Activated CD4-positive, alpha-beta T cell treated with anti-CD3 and anti-CD28 coated beads for 36 hours (primary cell): ENCODE data around the gene OR2M5. TPM values are rescaled to one million over a fixed set of nuclear protein-coding genes. Genes with fewer than 3 reads are reported as not detected.

ENCODE experiments used
- ATAC-seq: fragments of 200-7000 bp; cut with Tn5 transposase; one replicate; pipeline ENCODE4 v1.10.0; 2021; ENCODE audit warnings: mild to moderate bottlenecking, moderate library complexity
- CTCF ChIA-PET: fragments of 350-600 bp; sonication (Branson Sonifier 250); formaldehyde crosslinking; loops from one replicate; lab custom pipeline; 2021; ENCODE audit warnings: antibody characterized with exemption; lab: Charles Lee
- POLR2A ChIA-PET: fragments of 350-600 bp; sonication (Branson Sonifier 250); formaldehyde crosslinking; loops from one replicate; lab custom pipeline; 2021; ENCODE audit warnings: antibody characterized with exemption, inconsistent platforms; lab: Charles Lee
- DNase-seq: peaks from one replicate; pipeline ENCODE4 v3.0.0-alpha.2; 2020
- H3K27ac Mint-ChIP-seq: one replicate; pipeline ENCODE4 v1.8.0; 2021; ENCODE audit warnings: mixed read lengths
- H3K27me3 Mint-ChIP-seq: one replicate; pipeline ENCODE4 v1.8.0; 2021; ENCODE audit warnings: mixed read lengths
- H3K36me3 Mint-ChIP-seq: one replicate; pipeline ENCODE4 v1.8.0; 2021; ENCODE audit warnings: low read depth, mixed read lengths
- H3K4me1 Mint-ChIP-seq: one replicate; pipeline ENCODE4 v1.8.0; 2021; ENCODE audit warnings: mixed read lengths
- H3K4me3 Mint-ChIP-seq: one replicate; pipeline ENCODE4 v1.8.0; 2021; ENCODE audit warnings: mild to moderate bottlenecking, moderate library complexity, mixed read lengths
- H3K9me3 Mint-ChIP-seq: one replicate; pipeline ENCODE4 v1.8.0; 2021; ENCODE audit warnings: low read depth, mixed read lengths
- intact Hi-C, 2 experiments: fragments of 100-400 bp; cut with DNase I in 1 of 2; cut with micrococcal nuclease in 1 of 2; formaldehyde crosslinking; loops; one replicate each; pipeline versions ENCODE4 v1.14.2 to v1.15.1; 2022 to 2024; cut with DNase I, micrococcal nuclease
- total RNA-seq, 2 experiments: library from RNA; stranded (reverse); gene quantifications; one replicate each; pipeline ENCODE4 v1.2.3, GENCODE V29; 2021

Gene OR2M5, protein sequence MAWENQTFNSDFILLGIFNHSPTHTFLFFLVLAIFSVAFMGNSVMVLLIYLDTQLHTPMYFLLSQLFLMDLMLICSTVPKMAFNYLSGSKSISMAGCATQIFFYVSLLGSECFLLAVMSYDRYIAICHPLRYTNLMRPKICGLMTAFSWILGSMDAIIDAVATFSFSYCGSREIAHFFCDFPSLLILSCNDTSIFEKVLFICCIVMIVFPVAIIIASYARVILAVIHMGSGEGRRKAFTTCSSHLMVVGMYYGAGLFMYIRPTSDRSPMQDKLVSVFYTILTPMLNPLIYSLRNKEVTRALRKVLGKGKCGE
- total RNA-seq, result not detected

DNA sequence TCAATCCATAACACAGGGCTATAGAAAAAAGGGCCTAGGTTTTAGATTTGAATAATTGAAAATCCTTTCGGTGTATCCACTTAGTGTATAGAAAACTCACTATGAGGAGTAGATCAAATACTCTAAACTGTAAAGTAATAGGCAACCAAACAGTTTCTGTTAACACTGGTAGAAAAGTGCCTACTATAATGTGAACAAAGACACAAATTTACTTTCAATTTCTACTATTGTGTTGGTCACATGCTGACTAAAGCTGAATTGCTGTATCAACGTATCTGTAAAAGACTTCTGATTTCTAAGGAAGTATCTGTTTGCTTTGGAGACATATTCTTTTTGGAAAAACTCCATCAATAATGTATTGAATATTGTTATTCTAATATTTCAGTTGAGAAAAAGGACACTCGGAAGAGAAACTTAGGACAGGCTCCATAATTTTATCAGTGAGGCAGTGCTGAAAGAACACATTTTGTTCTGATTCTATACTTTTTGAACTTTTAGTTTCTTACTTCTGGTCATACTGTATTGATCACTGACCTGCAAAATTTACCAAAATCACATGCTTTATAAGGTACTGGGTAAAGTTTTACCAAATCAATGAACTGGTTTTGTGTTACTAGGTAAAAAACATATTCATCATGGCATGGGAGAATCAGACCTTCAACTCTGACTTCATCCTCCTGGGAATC is at the start of gene OR2M5:
Gene OR2M5, plus strand, starts transcription at position 636 of the 686 bp plus-strand sequence. Its CDS starts 0 bp downstream, at position 636.
- H3K4me3 Mint-ChIP-seq, result no peak within 1 kb of the TSS
- no peaks in the 10 kb centered on the region for H3K27me3 Mint-ChIP-seq
- ATAC-seq (no peak), DNase-seq (no peak)
- intact Hi-C loops, result no loop called here
- ChIA-PET POLR2A (no interaction called here), CTCF (interaction anchor here (0.6 kb wide), 1 partner anchor 55 kb away, joined by 4 read pairs; no protein-coding TSS in a partner anchor)
- H3K9me3 Mint-ChIP-seq, result peaks cover 13% of the 10 kb centered on the region
- no peak within 1 kb of the TSS for H3K27ac Mint-ChIP-seq
- no peaks in the 10 kb centered on the region for H3K36me3 Mint-ChIP-seq
- H3K4me1 Mint-ChIP-seq, result no peaks in the 10 kb centered on the region

DNA sequence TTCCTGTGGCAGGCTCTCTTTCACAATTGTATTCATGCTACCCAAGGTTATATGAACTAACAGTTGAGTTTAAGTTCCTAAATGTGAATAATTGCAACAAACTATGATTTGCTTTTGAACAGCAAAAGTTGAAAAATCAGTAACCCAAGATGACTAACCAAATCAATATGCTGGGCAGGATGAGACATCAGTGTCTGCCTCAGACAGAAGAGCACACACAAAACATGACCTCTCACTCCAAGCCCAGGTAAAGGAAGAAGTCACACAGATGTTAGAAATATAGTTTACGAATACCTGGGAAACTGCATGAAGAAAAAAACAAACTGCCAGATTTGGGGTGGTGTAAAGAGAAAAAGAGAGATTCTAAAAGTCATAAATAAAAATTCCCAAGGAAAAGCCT is 46.4 kb upstream of the OR2M5 start:
- H3K36me3 Mint-ChIP-seq, result no peaks in the 10 kb centered on the region
- ATAC-seq (no peak), DNase-seq (no peak)
- no peaks in the 10 kb centered on the region for H3K9me3 Mint-ChIP-seq
- no peaks in the 10 kb centered on the region for H3K4me1 Mint-ChIP-seq
- ChIA-PET CTCF (no interaction called here), POLR2A (no interaction called here)
- intact Hi-C loops, result no loop called here
- no peak overlapping the region for H3K27ac Mint-ChIP-seq
- no peak overlapping the region for H3K4me3 Mint-ChIP-seq
- no peaks in the 10 kb centered on the region for H3K27me3 Mint-ChIP-seq

DNA sequence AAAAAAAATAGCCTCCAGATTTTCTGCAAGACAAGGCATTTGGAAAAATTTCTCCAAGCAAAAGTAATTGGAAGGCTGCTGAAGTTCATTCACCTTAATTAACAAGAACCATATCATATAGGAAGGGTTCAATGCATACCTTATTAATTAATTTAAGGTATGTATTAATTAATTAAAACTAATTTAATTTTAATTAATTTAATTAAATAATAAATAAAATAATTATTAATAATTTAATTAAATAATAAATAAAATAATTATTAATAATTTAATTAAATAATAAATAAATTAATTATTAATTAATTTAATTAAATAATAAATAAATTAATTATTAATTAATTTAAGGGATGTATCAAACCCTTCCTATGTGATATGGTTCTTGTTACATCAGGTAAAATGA is 42.1 kb upstream of the OR2M5 start:
- peaks cover 10% of the 10 kb centered on the region for H3K9me3 Mint-ChIP-seq
- CTCF ChIA-PET, result no interaction called here
- no peak for DNase-seq
- no peaks in the 10 kb centered on the region for H3K4me1 Mint-ChIP-seq
- intact Hi-C loops, result no loop called here
- ATAC-seq, result no peak
- POLR2A ChIA-PET, result no interaction called here
- no peak overlapping the region for H3K27ac Mint-ChIP-seq
- no peak overlapping the region for H3K4me3 Mint-ChIP-seq
- H3K27me3 Mint-ChIP-seq, result no peaks in the 10 kb centered on the region
- no peaks in the 10 kb centered on the region for H3K36me3 Mint-ChIP-seq

DNA sequence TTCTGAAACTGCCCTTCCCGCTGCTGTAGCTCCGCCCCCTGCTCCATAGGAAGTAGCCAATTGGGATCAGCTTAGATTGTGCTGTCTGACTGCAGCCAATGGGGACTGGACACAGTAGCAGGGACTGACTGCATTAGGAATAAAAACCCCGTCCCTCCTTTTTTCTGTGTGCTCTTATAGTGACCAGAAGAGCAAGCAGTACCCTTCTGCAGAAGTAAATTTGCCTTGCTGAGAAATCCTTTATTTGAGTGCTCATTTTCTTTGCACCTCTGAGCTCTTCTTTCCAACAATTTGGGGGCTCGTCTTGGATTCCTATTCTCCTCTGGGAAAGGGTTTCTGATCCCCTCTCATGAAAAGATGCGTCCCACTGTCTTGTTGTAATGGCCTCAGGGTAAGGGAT is 33.8 kb upstream of the OR2M5 start:
- H3K36me3 Mint-ChIP-seq, result peaks cover 2% of the 10 kb centered on the region
- CTCF ChIA-PET, result interaction anchor here (0.6 kb wide), 1 partner anchor 174 kb away, joined by 3 read pairs; no protein-coding TSS in a partner anchor
- no peak overlapping the region for H3K4me3 Mint-ChIP-seq

DNA sequence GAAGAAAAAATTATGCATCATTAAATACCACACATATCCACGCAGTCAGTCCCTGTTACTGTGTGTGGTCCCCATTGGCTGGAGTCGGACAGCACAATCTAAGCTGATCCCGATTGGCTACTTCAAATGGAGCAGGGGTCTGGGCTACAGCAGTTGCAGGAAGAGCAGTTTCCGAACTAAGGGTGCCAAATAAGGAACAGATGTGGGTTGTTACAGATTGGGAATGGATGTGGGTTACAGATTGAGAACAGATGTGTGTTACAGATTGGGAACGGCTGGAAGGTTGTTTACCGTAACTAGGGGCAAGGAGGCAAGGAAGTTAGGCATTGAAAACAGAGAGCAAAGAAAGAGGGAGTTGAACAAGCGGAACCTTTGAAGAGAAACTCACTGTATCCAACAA is 30.1 kb upstream of the OR2M5 start:
- Mint-ChIP-seq H3K9me3 (peaks cover 23% of the 10 kb centered on the region), H3K4me3 (no peak overlapping the region), H3K27me3 (no peaks in the 10 kb centered on the region), H3K4me1 (no peaks in the 10 kb centered on the region), H3K36me3 (peaks cover 2% of the 10 kb centered on the region), H3K27ac (no peak overlapping the region)
- intact Hi-C loops, result no loop called here
- ChIA-PET CTCF (no interaction called here), POLR2A (no interaction called here)
- no peak for DNase-seq
- ATAC-seq, result no peak

More for the DNA sequence above, 33.8 kb upstream of the OR2M5 start:
- POLR2A ChIA-PET, result no interaction called here
- Mint-ChIP-seq H3K27ac (no peak overlapping the region), H3K27me3 (no peaks in the 10 kb centered on the region), H3K9me3 (peaks cover 30% of the 10 kb centered on the region), H3K4me1 (no peaks in the 10 kb centered on the region)
- DNase-seq (no peak), ATAC-seq (no peak)
- intact Hi-C loops, result no loop called here

DNA sequence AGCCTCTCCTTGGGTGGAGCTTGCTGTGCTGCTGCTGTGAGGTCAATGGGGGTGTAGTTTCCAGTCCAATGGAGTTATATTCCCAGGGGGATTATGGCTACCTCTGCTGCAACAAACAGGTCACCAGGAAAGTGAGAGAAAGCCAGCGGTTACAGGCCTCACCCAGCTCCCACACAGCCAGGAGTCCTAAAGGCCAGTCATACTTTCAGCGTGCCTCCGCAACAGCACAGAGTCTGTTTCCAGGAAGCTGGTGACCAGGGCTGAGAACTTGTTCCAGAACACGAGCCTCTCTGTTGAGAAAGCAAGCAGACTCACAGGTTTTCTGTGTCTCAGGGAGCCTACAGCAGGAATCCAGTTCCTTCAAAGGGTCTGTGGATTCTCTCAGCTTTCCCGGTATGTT is 17.3 kb upstream of the OR2M5 start:
- H3K27me3 Mint-ChIP-seq, result no peaks in the 10 kb centered on the region

DNA sequence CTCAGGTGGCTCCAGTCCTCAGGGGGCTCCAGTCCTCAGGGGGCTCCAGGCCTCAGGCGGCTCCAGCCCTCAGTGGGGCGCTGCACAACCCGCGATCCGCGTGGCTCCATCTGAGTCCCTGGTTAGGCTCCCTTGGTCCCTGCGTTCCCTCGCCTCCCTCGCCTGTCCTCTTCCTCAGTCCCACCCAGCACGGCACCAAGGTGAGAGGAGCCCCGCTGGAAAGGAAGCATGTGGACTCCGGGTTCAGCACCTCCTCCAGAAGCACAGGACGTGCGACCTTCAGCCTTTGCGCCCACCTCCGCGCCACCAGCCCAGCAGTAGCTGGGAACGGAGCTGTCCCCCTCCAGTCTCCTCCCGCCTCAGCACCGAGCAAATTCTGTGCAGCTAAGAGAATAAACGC is 8.1 kb upstream of the OR2M5 start:
- Mint-ChIP-seq H3K36me3 (no peaks in the 10 kb centered on the region), H3K27ac (no peak overlapping the region), H3K4me3 (no peak overlapping the region), H3K27me3 (no peaks in the 10 kb centered on the region), H3K9me3 (peaks cover 7% of the 10 kb centered on the region), H3K4me1 (no peaks in the 10 kb centered on the region)
- CTCF ChIA-PET, result interaction anchor here (0.6 kb wide), 1 partner anchor 456 kb away, joined by 5 read pairs; no protein-coding TSS in a partner anchor
- DNase-seq, result no peak
- ATAC-seq, result no peak
- POLR2A ChIA-PET, result no interaction called here
- intact Hi-C loops, result no loop called here

More for the DNA sequence above, 17.3 kb upstream of the OR2M5 start:
- CTCF ChIA-PET, result no interaction called here
- DNase-seq (no peak), ATAC-seq (no peak)
- no peaks in the 10 kb centered on the region for H3K36me3 Mint-ChIP-seq
- no peaks in the 10 kb centered on the region for H3K4me1 Mint-ChIP-seq
- no peak overlapping the region for H3K4me3 Mint-ChIP-seq
- no peak overlapping the region for H3K27ac Mint-ChIP-seq
- intact Hi-C loops, result no loop called here
- H3K9me3 Mint-ChIP-seq, result peaks cover 11% of the 10 kb centered on the region
- POLR2A ChIA-PET, result no interaction called here

DNA sequence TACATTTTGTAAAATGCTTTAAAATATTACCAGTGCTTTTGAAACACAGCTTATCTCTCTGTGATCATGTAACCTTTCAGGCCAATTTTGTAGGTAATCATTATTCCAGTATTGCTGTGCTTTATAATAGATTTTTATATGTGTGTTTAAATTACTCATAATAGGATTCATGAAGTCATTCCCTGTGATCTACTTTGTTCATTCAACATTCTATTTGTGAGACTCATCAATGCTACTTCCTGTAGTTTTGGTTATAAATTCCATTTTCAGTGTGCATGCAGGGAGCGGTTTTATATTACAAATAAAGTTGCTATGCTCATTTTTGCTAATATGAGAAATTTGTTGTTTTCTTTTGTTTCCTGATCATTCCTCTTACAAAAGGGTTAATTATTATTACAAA is 4.1 kb upstream of the OR2M5 start:
- no peak overlapping the region for H3K27ac Mint-ChIP-seq
- ChIA-PET POLR2A (no interaction called here), CTCF (no interaction called here)
- no peaks in the 10 kb centered on the region for H3K27me3 Mint-ChIP-seq
- peaks cover 3% of the 10 kb centered on the region for H3K9me3 Mint-ChIP-seq
- no peak overlapping the region for H3K4me3 Mint-ChIP-seq
- H3K36me3 Mint-ChIP-seq, result no peaks in the 10 kb centered on the region
- no peak for DNase-seq
- ATAC-seq, result no peak
- intact Hi-C loops, result no loop called here
- H3K4me1 Mint-ChIP-seq, result no peaks in the 10 kb centered on the region

DNA sequence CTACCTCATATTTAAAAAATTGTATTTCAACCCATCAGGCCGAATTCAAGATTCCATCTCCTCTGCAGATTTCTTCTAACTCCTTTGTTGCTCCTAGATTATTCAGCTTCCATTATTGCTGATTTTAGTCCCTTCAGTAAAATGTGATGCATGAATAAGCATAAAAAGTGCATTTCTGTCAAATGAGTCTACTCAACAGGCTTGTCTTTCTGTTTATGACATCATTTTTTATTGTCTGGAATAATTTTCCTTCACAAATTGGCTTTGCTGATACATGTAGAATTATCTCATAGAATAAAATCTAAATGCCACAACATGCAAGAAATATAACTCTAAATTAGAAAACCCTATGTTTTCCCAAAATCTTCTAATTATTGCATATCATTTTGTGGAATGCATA is 1.6 kb upstream of the OR2M5 start:
- Mint-ChIP-seq H3K27me3 (no peaks in the 10 kb centered on the region), H3K36me3 (no peaks in the 10 kb centered on the region)
- CTCF ChIA-PET, result no interaction called here

DNA sequence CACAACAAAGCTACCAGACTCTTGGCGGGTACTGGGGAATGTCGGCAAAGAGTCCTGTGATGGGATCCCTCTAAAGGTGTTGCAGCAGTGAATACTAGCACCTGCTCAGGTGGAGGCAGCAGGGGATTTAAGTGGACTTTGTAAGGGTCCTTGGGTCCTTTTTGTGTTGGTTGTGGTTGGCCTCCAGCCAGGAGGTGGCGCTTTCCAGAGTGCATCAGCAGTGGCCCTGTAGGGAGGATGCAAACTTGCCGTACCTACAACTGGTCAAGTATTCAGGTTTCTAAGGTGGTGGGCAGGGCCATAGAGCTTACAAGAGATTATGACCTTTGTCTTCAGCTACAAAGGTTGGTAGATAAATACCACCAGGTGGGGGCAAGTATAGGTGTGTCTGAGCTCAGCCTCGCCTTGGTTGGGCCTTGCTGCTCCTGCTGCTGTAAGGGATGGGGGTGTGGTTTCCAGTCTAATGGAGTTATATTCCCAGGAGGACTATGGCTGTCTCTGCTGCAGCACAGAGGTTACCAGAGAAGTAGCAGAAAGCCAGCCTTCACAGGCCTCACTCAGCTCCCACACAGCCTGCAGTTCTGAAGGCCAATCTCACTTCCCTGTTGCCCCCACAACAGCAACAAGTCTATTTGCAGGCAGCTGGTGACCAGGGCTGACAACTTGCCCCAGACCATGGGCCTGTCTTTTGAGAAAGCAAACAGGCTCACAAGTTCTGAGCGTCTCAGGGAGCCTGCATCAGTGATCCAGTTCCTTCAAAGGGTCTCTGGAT is 7.3 kb downstream of the OR2M5 start:
- no peaks in the 10 kb centered on the region for H3K27me3 Mint-ChIP-seq
- no peak overlapping the region for H3K27ac Mint-ChIP-seq
- POLR2A ChIA-PET, result no interaction called here
- ATAC-seq, result no peak
- CTCF ChIA-PET, result no interaction called here
- no peak for DNase-seq
- intact Hi-C loops, result no loop called here
- no peaks in the 10 kb centered on the region for H3K4me1 Mint-ChIP-seq
- H3K9me3 Mint-ChIP-seq, result peaks cover 8% of the 10 kb centered on the region
- H3K36me3 Mint-ChIP-seq, result no peaks in the 10 kb centered on the region
- H3K4me3 Mint-ChIP-seq, result no peak overlapping the region

More for the DNA sequence above, 1.6 kb upstream of the OR2M5 start:
- POLR2A ChIA-PET, result no interaction called here
- peaks cover 9% of the 10 kb centered on the region for H3K9me3 Mint-ChIP-seq
- H3K4me3 Mint-ChIP-seq, result no peak overlapping the region
- H3K27ac Mint-ChIP-seq, result no peak overlapping the region
- no peak for DNase-seq
- intact Hi-C loops, result no loop called here
- no peaks in the 10 kb centered on the region for H3K4me1 Mint-ChIP-seq
- no peak for ATAC-seq

DNA sequence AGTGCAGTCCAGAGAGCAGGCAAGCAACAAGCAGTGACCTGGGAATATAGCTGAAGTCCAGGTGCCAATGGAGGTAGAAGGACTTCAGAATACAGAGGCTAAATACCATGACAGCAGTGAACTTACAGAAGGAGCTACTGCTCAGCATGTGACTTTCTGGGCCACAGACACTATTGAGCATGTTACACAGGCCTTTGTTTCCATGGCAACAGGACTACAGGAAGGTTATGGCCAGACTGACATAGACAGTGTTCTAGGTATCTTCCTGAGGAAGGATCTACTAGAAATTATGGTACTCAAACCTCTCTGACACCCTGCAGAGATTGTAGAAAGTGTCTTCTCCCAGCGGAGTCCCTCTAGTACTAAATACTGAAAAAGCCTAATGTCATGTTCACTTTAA is 11.0 kb downstream of the OR2M5 start:
- Mint-ChIP-seq H3K36me3 (no peaks in the 10 kb centered on the region), H3K27me3 (no peaks in the 10 kb centered on the region), H3K4me1 (no peaks in the 10 kb centered on the region), H3K27ac (no peak overlapping the region), H3K4me3 (no peak overlapping the region), H3K9me3 (peaks cover 2% of the 10 kb centered on the region)
- no peak for DNase-seq
- CTCF ChIA-PET, result interaction anchor here (0.5 kb wide), 1 partner anchor 224 kb away, joined by 3 read pairs; no protein-coding TSS in a partner anchor
- POLR2A ChIA-PET, result no interaction called here
- no peak for ATAC-seq
- intact Hi-C loops, result no loop called here
